H1 (cell line): ENCODE results near the gene SKAP1. TPM values are rescaled to one million over a fixed set of nuclear protein-coding genes. Genes with fewer than 3 reads are reported as not detected.

Source experiments
- TBP ChIP-seq: IDR thresholded peaks from 2 replicates; pipeline ENCODE4 v1.6.1; 2011; ENCODE audit warnings: low read depth, low read length, improper control_type of control experiment
- polyA plus RNA-seq, 7 experiments: library from polyadenylated mRNA; depleted of rRNA in 3 of 7; stranded (reverse) in 5 of 7; unstranded in 2 of 7; fragments of >200 nt in 5 of 7; fragments of 200-250 nt in 2 of 7; gene quantifications; 1 replicate in 5 of 7; 2 replicates in 1 of 7; 4 replicates in 1 of 7; pipeline versions ENCODE4 v1.2.1 to v1.2.3, GENCODE V29; 2011 to 2013; ENCODE audit warnings: missing spikeins in 2 of 7, mixed read lengths in 2 of 7
- total RNA-seq: library from RNA; stranded (reverse); fragmentation: NEBNext Ultra II Directional; extraction: Animal tissue kit (Norgen Biotek cat#: 25700); gene quantifications from 2 replicates; pipeline ENCODE4 v1.2.1, GENCODE V29; 2021

SKAP1 gene
- total and polyA plus RNA-seq, 2 of the 8 experiments (the other 6 are each of a cell fraction or from before 2014, with no cell fraction given) = not detected

GRCh38 chr17:48244121-48244711 lies 185.8 kb downstream of the SKAP1 start (continued):
- TF ChIP-seq TBP = no peak
